Nephron (organoid): ENCODE measurements around the gene TMTC1.

Source experiments
- H3K27ac Mint-ChIP-seq, 3 experiments: 2 replicates each; pipeline ENCODE4 v1.8.0; 2020; ENCODE audit warnings: mixed read lengths in 3 of 3, mild to moderate bottlenecking in 2 of 3, moderate library complexity in 1 of 3
- H3K27me3 Mint-ChIP-seq: 2 replicates; pipeline ENCODE4 v1.8.0; 2021; ENCODE audit warnings: low read depth, mild to moderate bottlenecking, moderate library complexity, mixed read lengths
- H3K36me3 Mint-ChIP-seq: 2 replicates; pipeline ENCODE4 v1.8.0; 2020; ENCODE audit warnings: low read depth, mixed read lengths
- H3K4me1 Mint-ChIP-seq: 2 replicates; pipeline ENCODE4 v1.8.0; 2020; ENCODE audit warnings: mixed read lengths
- H3K4me3 Mint-ChIP-seq, 3 experiments: 2 replicates each; pipeline ENCODE4 v1.8.0; 2020; ENCODE audit warnings: mild to moderate bottlenecking in 3 of 3, mixed read lengths in 3 of 3, moderate library complexity in 2 of 3
- H3K9me3 Mint-ChIP-seq: 2 replicates; pipeline ENCODE4 v1.8.0; 2020; ENCODE audit warnings: mixed read lengths
- TF ChIP-seq, protein P1 (sequence below), 3 experiments: fragments of 200-600 bp; sonication (generic); IDR thresholded peaks; one replicate each; pipeline ENCODE4 v1.5.0; 2021; ENCODE audit warnings: antibody characterized with exemption in 3 of 3; ENCODE audit not compliant: unreplicated experiment in 3 of 3

TMTC1 gene

DNA sequence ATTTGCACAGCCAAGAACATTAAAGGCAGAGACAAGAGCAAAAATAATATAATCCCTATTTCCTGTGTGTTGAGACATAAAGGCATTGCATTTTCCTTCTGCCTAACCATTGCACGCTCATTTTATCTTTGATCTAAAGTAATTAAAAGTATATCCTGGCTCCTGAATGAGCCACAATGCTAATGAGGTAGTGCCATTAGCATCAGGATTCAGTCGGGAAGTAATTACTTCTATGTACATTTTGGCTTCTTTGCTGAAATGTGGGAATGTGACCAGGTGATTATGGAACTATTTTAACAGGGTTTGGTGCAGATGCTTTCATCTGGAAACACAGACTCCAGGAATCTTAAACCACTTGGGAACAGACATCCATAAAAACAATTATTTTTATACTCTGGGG, 77.4 kb downstream of the TMTC1 start:
- Mint-ChIP-seq H3K36me3 (peaks cover 5% of the 10 kb centered on the region), H3K9me3 (no peaks in the 10 kb centered on the region), H3K4me3 (no peak overlapping the region), H3K4me1 (peaks cover 50% of the 10 kb centered on the region), H3K27me3 (no peaks in the 10 kb centered on the region), H3K27ac (peak overlapping the region; percentile 21 to 74 (median 35))
- TF ChIP-seq, protein P1, sequence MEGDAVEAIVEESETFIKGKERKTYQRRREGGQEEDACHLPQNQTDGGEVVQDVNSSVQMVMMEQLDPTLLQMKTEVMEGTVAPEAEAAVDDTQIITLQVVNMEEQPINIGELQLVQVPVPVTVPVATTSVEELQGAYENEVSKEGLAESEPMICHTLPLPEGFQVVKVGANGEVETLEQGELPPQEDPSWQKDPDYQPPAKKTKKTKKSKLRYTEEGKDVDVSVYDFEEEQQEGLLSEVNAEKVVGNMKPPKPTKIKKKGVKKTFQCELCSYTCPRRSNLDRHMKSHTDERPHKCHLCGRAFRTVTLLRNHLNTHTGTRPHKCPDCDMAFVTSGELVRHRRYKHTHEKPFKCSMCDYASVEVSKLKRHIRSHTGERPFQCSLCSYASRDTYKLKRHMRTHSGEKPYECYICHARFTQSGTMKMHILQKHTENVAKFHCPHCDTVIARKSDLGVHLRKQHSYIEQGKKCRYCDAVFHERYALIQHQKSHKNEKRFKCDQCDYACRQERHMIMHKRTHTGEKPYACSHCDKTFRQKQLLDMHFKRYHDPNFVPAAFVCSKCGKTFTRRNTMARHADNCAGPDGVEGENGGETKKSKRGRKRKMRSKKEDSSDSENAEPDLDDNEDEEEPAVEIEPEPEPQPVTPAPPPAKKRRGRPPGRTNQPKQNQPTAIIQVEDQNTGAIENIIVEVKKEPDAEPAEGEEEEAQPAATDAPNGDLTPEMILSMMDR (IDR thresholded peaks at IDR 0.05; ENCODE audit: unreplicated experiment in 3 of 3) = no peak

DNA sequence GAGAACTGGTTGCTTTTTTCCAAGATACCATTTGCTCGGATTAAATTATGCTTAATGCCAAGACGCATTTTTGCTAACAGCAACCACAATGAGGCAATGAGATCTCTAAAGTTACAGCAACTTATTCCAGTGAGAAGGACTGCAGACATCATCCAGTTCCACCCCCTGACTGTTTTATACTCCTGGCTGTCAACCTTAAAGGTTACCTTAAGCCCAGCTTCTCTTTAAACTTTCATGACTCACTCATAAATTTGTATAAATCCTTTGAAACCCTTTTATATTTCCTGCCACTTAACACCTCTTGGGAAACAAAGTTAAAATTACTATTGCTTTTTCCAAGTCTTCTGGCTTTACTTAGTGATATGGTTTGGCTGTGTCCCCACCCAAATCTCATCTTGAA, 80.2 kb downstream of the TMTC1 start:
- H3K4me3 Mint-ChIP-seq = no peak overlapping the region
- TF ChIP-seq, protein P1 (IDR thresholded peaks at IDR 0.05; ENCODE audit: unreplicated experiment in 3 of 3) = no peak
- peaks cover 5% of the 10 kb centered on the region for H3K36me3 Mint-ChIP-seq
- peaks cover 49% of the 10 kb centered on the region for H3K4me1 Mint-ChIP-seq
- no peaks in the 10 kb centered on the region for H3K27me3 Mint-ChIP-seq
- no peak overlapping the region for H3K27ac Mint-ChIP-seq
- no peaks in the 10 kb centered on the region for H3K9me3 Mint-ChIP-seq

DNA sequence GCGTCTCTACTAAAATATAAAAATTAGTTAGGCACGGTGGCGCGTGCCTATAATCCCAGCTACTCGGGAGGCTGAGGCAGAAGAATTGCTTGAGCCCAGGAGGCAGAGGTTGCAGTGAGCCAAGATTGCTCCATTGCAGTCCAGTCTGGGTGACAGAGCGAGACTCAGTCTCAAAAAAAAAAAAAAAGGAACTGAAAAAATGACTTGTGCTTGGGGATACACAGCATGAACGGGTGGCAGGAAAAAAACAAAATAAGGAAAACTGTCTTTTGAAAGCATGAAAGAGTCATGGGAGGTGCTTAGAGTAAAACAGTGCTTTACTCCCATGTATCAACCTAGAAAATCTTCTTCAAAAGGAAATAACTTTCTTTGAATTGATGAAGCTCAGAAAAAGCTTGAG, 80.8 kb downstream of the TMTC1 start:
- H3K27me3 Mint-ChIP-seq = no peaks in the 10 kb centered on the region
- no peak overlapping the region for H3K4me3 Mint-ChIP-seq
- TF ChIP-seq, protein P1 (IDR thresholded peaks at IDR 0.05; ENCODE audit: unreplicated experiment in 3 of 3) = no peak
- H3K27ac Mint-ChIP-seq = no peak overlapping the region
- peaks cover 49% of the 10 kb centered on the region for H3K4me1 Mint-ChIP-seq
- H3K36me3 Mint-ChIP-seq = peaks cover 5% of the 10 kb centered on the region
- no peaks in the 10 kb centered on the region for H3K9me3 Mint-ChIP-seq

DNA sequence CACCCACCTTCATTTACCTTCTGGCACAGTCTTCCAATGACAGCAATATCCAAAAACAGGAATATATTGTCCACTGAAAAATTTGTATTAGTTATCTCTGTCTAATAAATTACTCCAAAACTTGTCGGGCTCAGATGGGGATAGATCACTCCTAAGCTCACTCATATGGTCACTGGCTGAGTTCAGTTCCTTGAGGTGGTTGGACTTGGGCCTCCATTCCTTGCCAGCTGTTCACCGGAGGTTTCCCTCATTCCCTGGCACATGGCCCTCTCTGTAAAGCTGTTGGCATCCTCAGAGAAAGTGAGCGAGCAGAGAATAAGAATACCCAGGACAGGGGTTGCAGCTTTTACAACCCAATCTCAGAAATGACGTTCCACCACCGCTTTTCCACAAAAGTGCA, 81.5 kb downstream of the TMTC1 start:
- H3K36me3 Mint-ChIP-seq = no peaks in the 10 kb centered on the region
- H3K4me3 Mint-ChIP-seq = no peak overlapping the region
- peaks cover 42% of the 10 kb centered on the region for H3K4me1 Mint-ChIP-seq
- H3K27me3 Mint-ChIP-seq = no peaks in the 10 kb centered on the region
- H3K9me3 Mint-ChIP-seq = no peaks in the 10 kb centered on the region
- TF ChIP-seq, protein P1 (IDR thresholded peaks at IDR 0.05; ENCODE audit: unreplicated experiment in 3 of 3) = no peak
- H3K27ac Mint-ChIP-seq = peak overlapping the region in 1 of 3 experiments; percentile 23

DNA sequence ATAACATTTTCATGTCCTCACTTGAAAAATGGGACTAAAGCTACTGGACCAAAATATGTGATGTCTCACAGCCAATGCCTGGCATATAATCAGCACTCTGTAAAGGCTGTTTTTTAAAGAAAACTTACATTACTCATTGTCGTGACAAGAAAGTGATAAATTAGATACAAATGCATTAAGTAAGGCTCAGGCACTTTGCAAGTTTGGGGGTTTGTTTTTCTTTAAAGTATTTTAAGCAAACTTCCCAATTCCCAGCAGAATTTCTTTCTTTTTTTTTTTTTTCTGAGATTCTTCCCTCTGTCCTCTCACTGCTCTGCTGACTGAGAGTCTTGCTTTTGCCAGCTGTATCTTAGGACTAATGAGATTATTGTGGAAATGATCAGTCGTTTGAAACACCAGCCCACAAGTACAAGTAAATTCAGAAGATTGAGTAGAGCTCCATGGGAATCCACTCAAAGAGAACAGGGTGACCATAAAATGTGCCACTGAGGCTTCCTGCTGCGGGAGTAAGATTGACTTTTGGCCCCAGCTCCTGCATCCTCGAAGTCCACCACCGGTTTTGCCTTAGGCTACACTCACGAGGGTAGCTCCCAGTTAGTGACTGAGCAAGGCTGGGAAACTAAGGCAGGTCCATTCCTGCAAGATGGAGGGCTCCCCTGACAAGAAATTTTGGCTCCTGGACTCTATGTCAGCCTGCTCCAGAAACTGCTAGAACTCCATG, 82.8 kb downstream of the TMTC1 start:
- H3K27ac Mint-ChIP-seq = peak overlapping the region; percentile 50 to 80 (median 75)
- H3K9me3 Mint-ChIP-seq = no peaks in the 10 kb centered on the region
- peaks cover 32% of the 10 kb centered on the region for H3K4me1 Mint-ChIP-seq
- TF ChIP-seq, protein P1 (IDR thresholded peaks at IDR 0.05; ENCODE audit: unreplicated experiment in 3 of 3) = no peak
- no peak overlapping the region for H3K4me3 Mint-ChIP-seq
- no peaks in the 10 kb centered on the region for H3K36me3 Mint-ChIP-seq
- no peaks in the 10 kb centered on the region for H3K27me3 Mint-ChIP-seq

DNA sequence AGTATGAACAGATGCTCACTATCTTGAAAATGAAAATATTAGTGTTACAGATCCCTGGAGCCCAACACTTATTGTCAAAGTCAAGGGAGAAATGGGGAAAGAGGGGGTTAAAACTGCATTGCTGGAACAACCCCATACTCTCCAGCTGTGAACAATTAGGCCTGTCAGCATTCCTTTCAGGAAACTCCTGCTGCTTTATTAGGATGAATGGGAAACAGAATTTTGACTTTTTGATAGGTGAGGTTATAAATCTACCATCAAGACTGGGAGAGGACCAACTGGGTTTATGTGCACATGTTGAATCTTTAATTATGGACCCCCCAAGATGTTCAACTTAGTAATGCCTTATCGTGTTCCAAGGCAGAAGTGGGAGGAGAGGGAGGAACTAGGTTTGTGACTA, 85.0 kb downstream of the TMTC1 start:
- Mint-ChIP-seq H3K27me3 (no peaks in the 10 kb centered on the region), H3K4me3 (no peak overlapping the region), H3K4me1 (peaks cover 33% of the 10 kb centered on the region), H3K9me3 (no peaks in the 10 kb centered on the region), H3K36me3 (no peaks in the 10 kb centered on the region), H3K27ac (peak overlapping the region; percentile 72 to 77 (median 74))
- TF ChIP-seq, protein P1 (IDR thresholded peaks at IDR 0.05; ENCODE audit: unreplicated experiment in 3 of 3) = no peak
